Mesodermal cell (in vitro differentiated cells): Measurements from ENCODE around the gene HS3ST1.
A peak's percentile ranks its signal among the peaks of the same experiment; 100 is the strongest.
"Not testable (repeated sequence)": the region's sequence is repeated elsewhere in the genome, so short reads cannot be mapped to it uniquely, and the experiment has no call there.

ENCODE experiments used
- H3K27ac ChIP-seq: 2 replicates; pipeline ENCODE4 v1.7.0; 2013; ENCODE audit warnings: mild to moderate bottlenecking, low read depth, low read length, moderate library complexity; ENCODE audit not compliant: severe bottlenecking
- H3K36me3 ChIP-seq: 2 replicates; pipeline ENCODE4 v1.7.1; 2013; ENCODE audit warnings: mild to moderate bottlenecking, low read length, moderate library complexity; ENCODE audit not compliant: control insufficient read depth, insufficient read depth
- H3K4me1 ChIP-seq: one replicate; pipeline ENCODE4 v1.7.1; 2013; ENCODE audit warnings: mild to moderate bottlenecking, low read length; ENCODE audit not compliant: insufficient read depth, control insufficient read depth, poor library complexity, severe bottlenecking
- H3K4me3 ChIP-seq: 2 replicates; pipeline ENCODE4 v1.7.0; 2013; ENCODE audit warnings: low read length, control low read depth, mild to moderate bottlenecking; ENCODE audit not compliant: insufficient read depth, poor library complexity, severe bottlenecking; ENCODE audit errors: extremely low read depth
- H3K9me3 ChIP-seq: 2 replicates; pipeline ENCODE4 v1.7.1; 2013; ENCODE audit warnings: mild to moderate bottlenecking, low read length, moderate library complexity; ENCODE audit not compliant: control insufficient read depth
- WGBS, 2 experiments: methylation state at CpG; one replicate each; pipeline ENCODE4 v1.1.5; 2013; ENCODE audit warnings: missing lambda C conversion rate in 2 of 2; ENCODE audit not compliant: insufficient coverage in 2 of 2; 5-methylcytosine and 5-hydroxymethylcytosine counted together

Gene HS3ST1

GRCh38 chr4:11404431-11404830 lies 24.3 kb downstream of the HS3ST1 start:
- Histone ChIP-seq H3K36me3 (no peaks in the 10 kb centered on the region), H3K4me3 (no peak overlapping the region), H3K9me3 (no peaks in the 10 kb centered on the region), H3K4me1 (no peaks in the 10 kb centered on the region), H3K27ac (no peak overlapping the region)
- 91 to 100% methylated on average over 1 to 2 of the region's 2 CpGs for WGBS, 2 experiments

DNA sequence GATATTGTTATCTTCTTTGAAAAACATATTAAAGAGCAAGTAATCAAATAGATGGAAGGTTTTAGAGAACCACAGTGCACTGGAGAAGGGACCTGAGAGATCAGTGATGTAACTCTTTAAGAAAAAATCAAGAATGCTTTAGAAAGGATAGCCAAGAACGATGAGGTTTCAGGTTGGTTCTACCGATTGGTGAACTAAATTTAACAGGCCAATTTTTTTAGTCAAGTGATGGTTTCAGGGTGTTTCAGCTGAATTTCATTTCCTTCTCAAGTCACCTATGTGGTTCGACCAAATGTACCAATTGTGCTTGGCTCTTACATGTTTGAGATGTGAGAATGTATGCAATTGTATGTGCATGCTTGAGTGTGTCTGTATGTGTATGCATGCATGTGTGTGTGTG lies 26.5 kb downstream of the HS3ST1 start:
- H3K27ac ChIP-seq: no peak overlapping the region
- WGBS, 2 experiments: 83 to 98% methylated on average over 1 to 3 of the region's 3 CpGs

DNA sequence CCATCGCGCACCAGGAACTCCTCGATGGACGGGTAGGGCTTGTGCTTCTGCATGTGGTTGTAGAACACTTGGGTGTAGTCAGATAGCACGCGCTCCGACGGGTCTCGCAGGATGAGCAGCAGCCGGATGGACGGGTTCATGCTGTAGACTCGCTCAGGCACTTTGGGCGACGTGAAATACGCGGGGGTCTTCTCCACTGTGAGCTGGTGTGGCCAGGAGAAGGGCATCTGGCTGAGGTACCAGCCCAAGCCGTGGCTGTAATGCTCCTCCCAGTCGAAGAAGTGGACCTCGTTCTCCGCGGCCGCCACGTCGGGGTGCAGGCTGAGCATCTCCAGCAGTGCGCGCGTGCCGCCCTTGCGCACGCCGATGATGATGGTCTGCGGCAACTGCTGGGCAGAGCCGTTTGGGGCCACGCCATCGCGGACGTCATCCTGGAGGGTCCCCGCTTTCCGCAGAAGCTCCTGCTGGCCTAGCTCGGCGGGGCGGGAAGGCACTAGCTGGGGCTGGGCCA lies 29.2 kb downstream of the HS3ST1 start:
- Histone ChIP-seq H3K9me3 (no peaks in the 10 kb centered on the region), H3K27ac (no peak overlapping the region), H3K4me1 (peaks cover 11% of the 10 kb centered on the region), H3K4me3 (no peak overlapping the region), H3K36me3 (peaks cover 4% of the 10 kb centered on the region)
- 94 to 97% methylated on average over 26 to 35 of the region's 42 CpGs for WGBS, 2 experiments

More for the DNA sequence above, 26.5 kb downstream of the HS3ST1 start:
- peaks cover 4% of the 10 kb centered on the region for H3K36me3 ChIP-seq
- H3K4me3 ChIP-seq: no peak overlapping the region
- H3K4me1 ChIP-seq: peaks cover 5% of the 10 kb centered on the region
- no peaks in the 10 kb centered on the region for H3K9me3 ChIP-seq

DNA sequence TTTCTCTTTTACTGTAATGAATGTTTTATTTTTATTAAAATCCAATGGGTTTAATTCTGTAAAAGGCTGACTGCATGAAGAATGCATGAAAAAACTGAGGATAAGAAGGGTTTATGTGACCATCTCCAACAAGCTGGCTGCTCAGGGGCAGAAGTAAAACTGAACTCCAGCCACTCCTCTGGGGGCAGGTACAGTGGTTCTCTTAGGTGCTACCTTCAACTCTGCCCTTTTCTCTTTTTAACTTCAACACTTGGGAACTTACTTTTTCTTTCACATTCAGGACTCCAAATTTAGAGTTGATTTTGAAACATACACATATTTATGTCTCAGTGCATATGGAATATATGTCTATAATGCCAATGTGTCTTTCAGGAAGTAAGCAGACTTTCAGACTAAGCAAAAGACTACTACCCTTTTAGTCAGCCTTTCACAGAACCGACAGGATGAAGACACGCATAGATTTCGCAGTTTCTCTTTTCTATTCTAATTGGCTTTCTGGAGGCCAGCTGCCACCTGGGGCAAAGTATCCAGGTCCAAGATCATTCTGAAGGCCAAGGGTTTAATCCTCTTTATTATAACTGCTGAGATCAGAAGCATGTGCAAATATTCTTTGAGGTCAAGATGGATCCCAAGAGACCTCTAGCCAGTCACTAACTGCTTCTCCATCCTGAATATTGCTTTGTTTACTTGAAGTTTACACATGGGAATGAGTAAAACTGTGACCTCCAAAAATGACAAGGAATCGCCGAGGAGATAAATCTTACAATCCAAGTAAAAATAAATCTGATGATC lies 30.7 kb downstream of the HS3ST1 start:
- H3K9me3 ChIP-seq: no peaks in the 10 kb centered on the region
- H3K27ac ChIP-seq: no peak overlapping the region
- 79 to 100% methylated on average over 1 to 3 of the region's 5 CpGs for WGBS, 2 experiments
- H3K36me3 ChIP-seq: peaks cover 4% of the 10 kb centered on the region
- H3K4me3 ChIP-seq: no peak overlapping the region
- H3K4me1 ChIP-seq: peaks cover 11% of the 10 kb centered on the region

DNA sequence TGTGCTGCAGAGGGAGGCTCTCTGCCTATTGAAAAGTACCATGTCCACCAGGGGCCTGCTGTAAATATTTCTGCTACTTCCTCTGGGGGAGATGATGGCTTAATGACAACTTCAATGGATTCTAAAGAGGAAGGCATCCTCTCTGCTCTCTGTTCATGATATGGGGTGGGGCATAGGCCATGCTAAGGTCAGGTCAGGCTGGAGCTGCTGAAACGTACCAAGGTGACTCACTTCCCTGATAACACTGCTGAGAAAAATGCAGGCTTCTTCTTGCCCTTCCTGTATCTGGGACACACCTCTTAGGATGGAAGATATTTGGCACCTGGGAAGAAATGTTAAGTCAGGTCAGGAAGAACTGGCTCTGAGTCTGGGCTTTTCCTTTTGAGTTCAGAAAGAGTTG lies 31.5 kb downstream of the HS3ST1 start:
- H3K9me3 ChIP-seq: no peaks in the 10 kb centered on the region
- 17 to 40% methylated on average over 1 of the region's 1 CpG for WGBS, 2 experiments
- peaks cover 4% of the 10 kb centered on the region for H3K36me3 ChIP-seq
- no peak overlapping the region for H3K4me3 ChIP-seq
- peaks cover 11% of the 10 kb centered on the region for H3K4me1 ChIP-seq
- no peak overlapping the region for H3K27ac ChIP-seq

- H3K36me3 ChIP-seq: no peaks in the 10 kb centered on the region
- 100% methylated on average over 1 to 2 of the region's 2 CpGs for WGBS, 2 experiments
- no peak overlapping the region for H3K4me3 ChIP-seq
- H3K27ac ChIP-seq: no peak overlapping the region
- H3K4me1 ChIP-seq: peaks cover 11% of the 10 kb centered on the region
- no peaks in the 10 kb centered on the region for H3K9me3 ChIP-seq
Observed at GRCh38 chr4:11393551-11393950, 35.1 kb downstream of the HS3ST1 start.

GRCh38 chr4:11384072-11384471 lies 44.6 kb downstream of the HS3ST1 start:
- not testable (repeated sequence) for H3K9me3 ChIP-seq, H3K4me3 ChIP-seq, H3K36me3 ChIP-seq, H3K4me1 ChIP-seq, H3K27ac ChIP-seq
- WGBS, 2 experiments: 54 to 58% methylated on average over 3 to 5 of the region's 15 CpGs

GRCh38 chr4:11376571-11376970 lies 52.1 kb downstream of the HS3ST1 start:
- no peak overlapping the region for H3K4me3 ChIP-seq
- no peaks in the 10 kb centered on the region for H3K36me3 ChIP-seq
- H3K4me1 ChIP-seq: no peaks in the 10 kb centered on the region
- 86 to 97% methylated on average over 3 to 4 of the region's 4 CpGs for WGBS, 2 experiments
- H3K27ac ChIP-seq: no peak overlapping the region
- no peaks in the 10 kb centered on the region for H3K9me3 ChIP-seq

DNA sequence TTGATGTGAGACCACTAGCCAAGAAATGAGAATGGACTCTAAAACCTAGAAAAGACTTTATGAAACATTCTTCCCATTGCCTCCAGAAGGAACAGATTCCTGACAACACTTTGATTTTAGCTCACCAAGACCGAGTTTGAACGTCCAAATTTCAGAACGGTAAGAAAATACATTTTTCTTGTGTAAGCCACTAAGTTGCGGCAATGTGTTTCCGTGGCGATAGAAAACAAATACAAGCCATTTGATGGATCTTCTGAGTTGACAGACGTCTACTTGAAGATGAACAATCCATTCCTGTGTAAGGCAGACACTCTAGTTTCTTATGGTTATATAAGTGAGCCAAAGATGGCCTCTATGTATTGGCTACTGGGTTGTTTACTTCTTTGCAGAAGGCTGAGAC lies 52.5 kb downstream of the HS3ST1 start:
- Histone ChIP-seq H3K36me3 (no peaks in the 10 kb centered on the region), H3K4me1 (no peaks in the 10 kb centered on the region), H3K27ac (no peak overlapping the region), H3K4me3 (no peak overlapping the region), H3K9me3 (no peaks in the 10 kb centered on the region)
- WGBS, 2 experiments: 72 to 74% methylated on average over 6 to 7 of the region's 7 CpGs

DNA sequence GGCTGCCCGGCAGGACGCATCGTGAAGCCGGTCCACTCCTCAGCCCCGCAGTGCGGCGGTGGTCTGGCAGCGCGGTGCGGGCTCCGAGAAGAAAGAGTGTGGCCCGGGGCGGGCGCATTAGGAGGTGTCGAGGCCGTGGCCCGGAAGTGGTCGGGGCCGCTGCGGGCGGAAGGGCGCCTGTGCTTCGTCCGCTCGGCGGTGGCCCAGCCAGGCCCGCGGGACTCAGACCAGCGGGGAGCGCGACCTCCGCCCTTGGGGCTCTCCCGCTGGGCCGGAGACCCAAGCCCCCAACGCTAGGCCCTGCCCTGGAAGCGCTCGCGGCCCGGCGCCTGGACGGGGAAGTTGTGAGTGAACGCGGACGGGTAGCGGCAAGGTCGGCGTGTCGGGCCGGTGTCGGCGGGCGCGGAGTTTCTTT lies 60.0 kb downstream of the HS3ST1 start:
- H3K9me3 ChIP-seq: no peaks in the 10 kb centered on the region
- 94 to 97% methylated on average over 14 to 50 of the region's 53 CpGs for WGBS, 2 experiments

GRCh38 chr4:11367371-11367770 lies 61.3 kb downstream of the HS3ST1 start:
- Histone ChIP-seq H3K4me3 (no peak overlapping the region), H3K27ac (peak overlapping the region; percentile 19)
- WGBS, 2 experiments: 74 to 94% methylated on average over 3 of the region's 4 CpGs

More for the DNA sequence above, 60.0 kb downstream of the HS3ST1 start:
- no peaks in the 10 kb centered on the region for H3K36me3 ChIP-seq
- H3K4me1 ChIP-seq: peaks cover 5% of the 10 kb centered on the region
- H3K27ac ChIP-seq: no peak overlapping the region
- H3K4me3 ChIP-seq: no peak overlapping the region

More at GRCh38 chr4:11367371-11367770, 61.3 kb downstream of the HS3ST1 start:
- Histone ChIP-seq H3K9me3 (no peaks in the 10 kb centered on the region), H3K36me3 (no peaks in the 10 kb centered on the region), H3K4me1 (peaks cover 5% of the 10 kb centered on the region)
